AG09319 (cell line): ENCODE data around the gene TDRD9.

Experiments used
- DNase-seq: peaks from one replicate; pipeline ENCODE4 v3.0.0-alpha.2; 2010; ENCODE audit warnings: low read depth; ENCODE audit errors: extremely low read depth
- CTCF ChIP-seq: IDR thresholded peaks from 2 replicates; pipeline ENCODE4 v1.5.1; 2011; ENCODE audit warnings: low read depth, mild to moderate bottlenecking, inconsistent platforms, low read length, moderate library complexity

Gene TDRD9

GRCh38 chr14:103896578-103896977 is 31.7 kb upstream of the TDRD9 start:
- TF ChIP-seq CTCF: no peak
- no peak for DNase-seq

- no peak for DNase-seq
- no peak for TF ChIP-seq CTCF
These were observed 30.9 kb upstream of the TDRD9 start for GRCh38 chr14:103897075-103897947.

GRCh38 chr14:103898204-103898603 is 30.1 kb upstream of the TDRD9 start:
- DNase-seq: no peak
- TF ChIP-seq CTCF: no peak

- no peak for DNase-seq
- TF ChIP-seq CTCF: no peak
These were observed 29.5 kb upstream of the TDRD9 start for GRCh38 chr14:103898711-103899110.

GRCh38 chr14:103899316-103899715 is 28.9 kb upstream of the TDRD9 start:
- no peak for TF ChIP-seq CTCF
- DNase-seq: no peak

GRCh38 chr14:103899833-103900232 is 28.4 kb upstream of the TDRD9 start:
- DNase-seq: no peak
- TF ChIP-seq CTCF: no peak

GRCh38 chr14:103904493-103905107 is 23.7 kb upstream of the TDRD9 start:
- no peak for TF ChIP-seq CTCF
- peak; percentile 22 for DNase-seq
